ENCODE data around the gene MCM9. TPM values are rescaled to one million over a fixed set of nuclear protein-coding genes. Genes with fewer than 3 reads are reported as not detected.

MCM9 gene
- polyA plus RNA-seq, 4 donors: 3.1 to 18.9 (median 4.4) TPM

DNA sequence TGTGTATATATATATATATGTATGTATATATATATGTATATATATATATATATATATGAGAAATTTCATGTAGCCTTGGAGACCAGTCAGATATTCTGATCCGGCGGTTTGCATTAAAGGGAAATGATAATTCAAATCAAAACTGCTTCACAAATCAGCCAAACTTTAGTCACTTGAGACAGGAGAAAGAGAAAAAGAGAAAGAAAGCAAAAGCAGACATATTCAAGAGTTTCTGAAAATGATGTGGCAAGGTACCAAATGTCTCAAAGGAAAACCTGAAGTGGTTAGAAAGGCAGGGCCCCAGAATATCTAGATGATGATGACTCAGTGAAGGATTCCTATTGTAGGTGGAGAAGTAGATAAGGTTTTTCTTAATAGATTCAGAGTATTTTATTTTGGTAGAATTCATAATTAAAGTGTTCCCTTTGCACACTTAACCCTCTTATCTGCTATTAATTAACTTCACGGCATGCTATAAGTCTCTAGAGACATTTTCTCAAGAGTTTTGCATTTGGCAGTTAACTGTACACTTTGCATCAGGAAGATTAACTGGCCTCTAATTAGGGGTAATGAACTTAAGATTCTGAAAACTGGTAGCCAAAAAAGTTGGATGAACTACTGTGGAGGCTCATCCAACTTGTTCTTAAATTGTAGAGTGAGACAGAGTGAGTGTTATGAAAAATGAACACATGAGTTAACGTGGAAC is 91.1 kb downstream of the MCM9 start:
- DNase-seq (no peak), FAIRE-seq (no peak)
- 71 to 82% (median 71%) methylated on average over 4 of the region's 4 CpGs for WGBS, 3 donors

DNA sequence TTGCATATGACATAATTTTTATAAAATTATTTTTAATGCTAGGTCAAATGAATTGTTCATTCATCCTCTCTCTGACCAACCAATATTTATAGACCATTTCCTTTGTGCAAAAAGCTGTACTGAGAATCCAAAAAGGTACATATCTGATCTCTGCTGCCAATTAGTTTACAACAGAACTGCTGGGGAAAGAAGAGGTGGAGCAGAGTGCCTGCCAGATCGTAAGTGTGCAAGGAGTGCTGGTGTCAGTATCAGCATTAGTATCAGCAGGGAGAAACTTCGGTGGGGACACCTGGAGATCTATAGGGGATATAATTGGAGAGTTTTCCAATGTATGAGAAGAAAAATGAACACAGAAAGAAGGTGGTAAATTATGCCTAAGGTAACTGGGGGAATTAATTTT is 104.3 kb downstream of the MCM9 start:
- DNase-seq (no peak), FAIRE-seq (no peak)
- 81 to 95% (median 88%) methylated on average over 2 of the region's 2 CpGs for WGBS, 3 donors
- H3K9me3 ChIP-seq (ENCODE audit: control insufficient read depth in 2 of 2, insufficient read depth in 1 of 2, low read depth in 1 of 2, low read length in 1 of 2): no peaks in the 10 kb centered on the region
- peaks cover 8 to 14% (median 9%) of the 10 kb centered on the region in 3 donors for H3K36me3 ChIP-seq (ENCODE audit: control insufficient read depth in 3 of 3, insufficient read depth in 2 of 3, low read depth in 1 of 3, low read length in 3 of 3)
- H3K4me3 ChIP-seq (ENCODE audit: low read depth in 1 of 3, low read length in 3 of 3): no peak overlapping the region
- no peak overlapping the region for H3K27ac ChIP-seq (ENCODE audit: low read depth in 1 of 3, low read length in 2 of 3)
- no peaks in the 10 kb centered on the region for H3K27me3 ChIP-seq (ENCODE audit: control insufficient read depth in 3 of 3, insufficient read depth in 3 of 3, low read length in 3 of 3)
- H3K4me1 ChIP-seq (ENCODE audit: control insufficient read depth in 3 of 3, insufficient read depth in 2 of 3, low read depth in 1 of 3, low read length in 2 of 3): no peaks in the 10 kb centered on the region

More for the DNA sequence above, 91.1 kb downstream of the MCM9 start:
- no peak overlapping the region for H3K27ac ChIP-seq (ENCODE audit: low read depth in 1 of 3, low read length in 2 of 3)
- H3K4me1 ChIP-seq (ENCODE audit: control insufficient read depth in 3 of 3, insufficient read depth in 2 of 3, low read depth in 1 of 3, low read length in 2 of 3): no peaks in the 10 kb centered on the region
- H3K4me3 ChIP-seq (ENCODE audit: low read depth in 1 of 3, low read length in 3 of 3): no peak overlapping the region
- peaks cover 0 to 18% of the 10 kb centered on the region in 2 donors for H3K9me3 ChIP-seq (ENCODE audit: control insufficient read depth in 2 of 2, insufficient read depth in 1 of 2, low read depth in 1 of 2, low read length in 1 of 2)
- H3K27me3 ChIP-seq (ENCODE audit: control insufficient read depth in 3 of 3, insufficient read depth in 3 of 3, low read length in 3 of 3): no peaks in the 10 kb centered on the region
- H3K36me3 ChIP-seq (ENCODE audit: control insufficient read depth in 3 of 3, insufficient read depth in 2 of 3, low read depth in 1 of 3, low read length in 3 of 3): peaks cover 0 to 13% (median 0%) of the 10 kb centered on the region in 3 donors

DNA sequence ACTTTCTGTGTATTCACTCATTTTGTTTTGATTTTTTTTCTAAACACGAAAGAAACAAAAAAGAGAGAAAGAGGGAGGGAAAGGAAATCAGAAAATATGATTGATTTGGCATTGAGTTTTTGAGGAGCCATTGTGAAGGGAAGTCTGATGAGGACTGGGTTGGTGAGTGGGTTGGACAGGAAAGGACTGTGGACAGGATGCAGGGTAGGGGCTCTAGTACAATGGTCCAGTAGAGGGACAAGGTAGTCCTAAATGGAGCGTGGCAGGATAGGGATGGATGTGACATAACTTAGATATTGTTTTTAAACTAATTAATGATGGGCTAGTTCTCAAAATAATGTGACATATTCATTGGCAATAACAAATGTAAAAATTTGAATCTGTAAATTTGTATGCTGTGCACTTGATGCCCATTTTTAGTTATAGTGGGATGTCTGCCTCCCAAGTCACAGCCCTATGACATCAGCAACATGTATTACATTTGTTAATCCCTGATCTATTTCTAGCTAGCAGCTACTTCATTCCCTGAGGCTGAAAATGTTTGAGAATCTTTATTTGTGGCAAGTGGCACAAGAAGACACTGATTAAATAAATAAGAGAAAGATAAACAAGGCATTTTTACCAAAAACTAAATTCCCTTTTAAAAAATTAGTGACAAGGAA is 105.0 kb downstream of the MCM9 start:
- H3K9me3 ChIP-seq (ENCODE audit: control insufficient read depth in 2 of 2, insufficient read depth in 1 of 2, low read depth in 1 of 2, low read length in 1 of 2): no peaks in the 10 kb centered on the region
- H3K4me1 ChIP-seq (ENCODE audit: control insufficient read depth in 3 of 3, insufficient read depth in 2 of 3, low read depth in 1 of 3, low read length in 2 of 3): no peaks in the 10 kb centered on the region
- H3K36me3 ChIP-seq (ENCODE audit: control insufficient read depth in 3 of 3, insufficient read depth in 2 of 3, low read depth in 1 of 3, low read length in 3 of 3): peaks cover 12 to 18% (median 13%) of the 10 kb centered on the region in 3 donors
- H3K4me3 ChIP-seq (ENCODE audit: low read depth in 1 of 3, low read length in 3 of 3): no peak overlapping the region
- no peak overlapping the region for H3K27ac ChIP-seq (ENCODE audit: low read depth in 1 of 3, low read length in 2 of 3)
- 88 to 95% (median 90%) methylated on average over 2 of the region's 2 CpGs for WGBS, 3 donors
- H3K27me3 ChIP-seq (ENCODE audit: control insufficient read depth in 3 of 3, insufficient read depth in 3 of 3, low read length in 3 of 3): no peaks in the 10 kb centered on the region
- no peak for DNase-seq
- no peak for FAIRE-seq

- Histone ChIP-seq H3K27me3 (ENCODE audit: control insufficient read depth in 3 of 3, insufficient read depth in 3 of 3, low read length in 3 of 3) (no peaks in the 10 kb centered on the region), H3K4me1 (ENCODE audit: control insufficient read depth in 3 of 3, insufficient read depth in 2 of 3, low read depth in 1 of 3, low read length in 2 of 3) (no peaks in the 10 kb centered on the region), H3K9me3 (ENCODE audit: control insufficient read depth in 2 of 2, insufficient read depth in 1 of 2, low read depth in 1 of 2, low read length in 1 of 2) (peaks cover 0 to 8% of the 10 kb centered on the region in 2 donors), H3K4me3 (ENCODE audit: low read depth in 1 of 3, low read length in 3 of 3) (no peak overlapping the region), H3K36me3 (ENCODE audit: control insufficient read depth in 3 of 3, insufficient read depth in 2 of 3, low read depth in 1 of 3, low read length in 3 of 3) (peaks cover 17 to 35% (median 17%) of the 10 kb centered on the region in 3 donors), H3K27ac (ENCODE audit: low read depth in 1 of 3, low read length in 2 of 3) (no peak overlapping the region)
- FAIRE-seq (no peak), DNase-seq (no peak)
- 91 to 96% (median 96%) methylated on average over 4 of the region's 4 CpGs for WGBS, 3 donors
Observed at GRCh38 chr6:118826096-118826495, 108.9 kb downstream of the MCM9 start.

GRCh38 chr6:118825661-118826060 is 109.3 kb downstream of the MCM9 start:
- Histone ChIP-seq H3K36me3 (ENCODE audit: control insufficient read depth in 3 of 3, insufficient read depth in 2 of 3, low read depth in 1 of 3, low read length in 3 of 3) (peaks cover 17 to 35% (median 17%) of the 10 kb centered on the region in 3 donors), H3K9me3 (ENCODE audit: control insufficient read depth in 2 of 2, insufficient read depth in 1 of 2, low read depth in 1 of 2, low read length in 1 of 2) (peaks cover 0 to 8% of the 10 kb centered on the region in 2 donors), H3K4me3 (ENCODE audit: low read depth in 1 of 3, low read length in 3 of 3) (no peak overlapping the region), H3K27me3 (ENCODE audit: control insufficient read depth in 3 of 3, insufficient read depth in 3 of 3, low read length in 3 of 3) (no peaks in the 10 kb centered on the region), H3K27ac (ENCODE audit: low read depth in 1 of 3, low read length in 2 of 3) (no peak overlapping the region), H3K4me1 (ENCODE audit: control insufficient read depth in 3 of 3, insufficient read depth in 2 of 3, low read depth in 1 of 3, low read length in 2 of 3) (no peaks in the 10 kb centered on the region)
- FAIRE-seq: no peak
- no peak for DNase-seq
- WGBS, 3 donors: 93 to 96% (median 94%) methylated on average over 4 of the region's 4 CpGs

DNA sequence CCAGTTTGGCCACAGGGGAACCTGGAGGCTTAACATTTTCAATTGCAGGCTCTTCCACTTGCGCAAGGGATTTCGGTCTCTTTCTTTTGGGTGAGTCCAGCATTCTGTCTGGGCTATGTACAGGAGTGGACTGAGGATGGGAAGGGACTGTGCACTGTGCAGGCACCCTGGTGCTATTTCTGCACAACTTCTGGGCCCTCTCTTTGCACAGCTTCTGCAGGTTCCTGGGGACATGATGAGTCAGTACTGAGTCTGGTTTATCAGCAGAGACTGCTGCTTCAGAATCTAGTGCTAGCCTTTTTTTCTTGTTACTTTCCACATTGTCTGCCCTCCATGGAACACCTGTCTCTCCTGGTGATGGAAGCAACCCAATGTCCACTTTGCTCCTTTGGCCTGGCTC is 119.5 kb downstream of the MCM9 start:
- WGBS, 3 donors: 96 to 100% (median 98%) methylated on average over 2 of the region's 2 CpGs
- H3K4me3 ChIP-seq (ENCODE audit: low read depth in 1 of 3, low read length in 3 of 3): no peak overlapping the region
- no peaks in the 10 kb centered on the region for H3K9me3 ChIP-seq (ENCODE audit: control insufficient read depth in 2 of 2, insufficient read depth in 1 of 2, low read depth in 1 of 2, low read length in 1 of 2)
- no peak overlapping the region for H3K27ac ChIP-seq (ENCODE audit: low read depth in 1 of 3, low read length in 2 of 3)
- no peaks in the 10 kb centered on the region for H3K27me3 ChIP-seq (ENCODE audit: control insufficient read depth in 3 of 3, insufficient read depth in 3 of 3, low read length in 3 of 3)
- H3K36me3 ChIP-seq (ENCODE audit: control insufficient read depth in 3 of 3, insufficient read depth in 2 of 3, low read depth in 1 of 3, low read length in 3 of 3): peaks cover 0 to 12% (median 12%) of the 10 kb centered on the region in 3 donors
- H3K4me1 ChIP-seq (ENCODE audit: control insufficient read depth in 3 of 3, insufficient read depth in 2 of 3, low read depth in 1 of 3, low read length in 2 of 3): peaks cover 0 to 2% (median 0%) of the 10 kb centered on the region in 3 donors
- DNase-seq (no peak), FAIRE-seq (no peak)

DNA sequence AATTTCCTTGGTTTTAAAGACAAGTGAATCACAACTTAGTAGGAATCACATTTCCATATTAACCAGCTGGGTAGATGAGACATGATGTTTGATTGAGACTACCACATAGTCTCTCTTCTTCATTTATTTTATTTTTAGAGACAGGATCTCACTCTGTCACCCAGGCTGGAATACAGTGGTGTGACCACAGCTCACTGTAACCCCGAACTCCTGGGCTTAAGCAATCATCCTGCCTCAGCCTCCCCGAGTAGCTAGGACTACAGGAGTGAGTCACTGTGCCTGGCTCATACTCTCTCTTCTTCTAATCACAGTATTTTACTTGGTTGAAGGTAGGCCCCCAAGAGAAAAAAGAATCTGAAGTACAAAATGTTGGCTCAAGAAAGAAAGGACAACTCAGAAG is 121.2 kb downstream of the MCM9 start:
- H3K4me3 ChIP-seq (ENCODE audit: low read depth in 1 of 3, low read length in 3 of 3): no peak overlapping the region
- H3K9me3 ChIP-seq (ENCODE audit: control insufficient read depth in 2 of 2, insufficient read depth in 1 of 2, low read depth in 1 of 2, low read length in 1 of 2): no peaks in the 10 kb centered on the region
- no peak for FAIRE-seq
- H3K36me3 ChIP-seq (ENCODE audit: control insufficient read depth in 3 of 3, insufficient read depth in 2 of 3, low read depth in 1 of 3, low read length in 3 of 3): peaks cover 0 to 12% (median 12%) of the 10 kb centered on the region in 3 donors
- H3K27ac ChIP-seq (ENCODE audit: low read depth in 1 of 3, low read length in 2 of 3): no peak overlapping the region
- WGBS, 3 donors: 70 to 74% (median 72%) methylated on average over 2 of the region's 2 CpGs
- DNase-seq: no peak
- H3K4me1 ChIP-seq (ENCODE audit: control insufficient read depth in 3 of 3, insufficient read depth in 2 of 3, low read depth in 1 of 3, low read length in 2 of 3): peaks cover 0 to 2% (median 0%) of the 10 kb centered on the region in 3 donors
- no peaks in the 10 kb centered on the region for H3K27me3 ChIP-seq (ENCODE audit: control insufficient read depth in 3 of 3, insufficient read depth in 3 of 3, low read length in 3 of 3)

DNA sequence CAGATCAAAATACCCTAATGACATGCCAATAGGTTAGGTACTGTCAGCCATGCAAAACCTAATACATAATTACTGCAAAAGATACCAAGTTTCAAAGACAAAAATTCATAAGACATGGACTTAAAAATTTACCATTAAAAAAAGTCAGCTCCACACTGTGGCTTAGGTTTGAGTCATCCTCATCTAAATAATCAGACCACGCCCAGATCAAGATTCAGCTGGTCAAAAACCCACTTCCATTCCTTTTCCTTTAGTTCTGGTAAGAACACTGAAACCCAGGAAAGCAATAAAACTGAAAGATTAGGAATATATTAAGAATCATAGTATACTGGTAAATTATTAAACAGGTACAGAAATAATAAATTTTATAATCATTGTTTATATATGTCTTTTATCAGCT is 122.0 kb downstream of the MCM9 start:
- DNase-seq (peak in 1 of 2 donors; percentile 18), FAIRE-seq (no peak)
- WGBS, 3 donors: 50 to 66% (median 52%) methylated on average over 1 of the region's 1 CpG
- Histone ChIP-seq H3K4me1 (ENCODE audit: control insufficient read depth in 3 of 3, insufficient read depth in 2 of 3, low read depth in 1 of 3, low read length in 2 of 3) (peaks cover 0 to 2% (median 0%) of the 10 kb centered on the region in 3 donors), H3K4me3 (ENCODE audit: low read depth in 1 of 3, low read length in 3 of 3) (no peak overlapping the region), H3K36me3 (ENCODE audit: control insufficient read depth in 3 of 3, insufficient read depth in 2 of 3, low read depth in 1 of 3, low read length in 3 of 3) (peaks cover 0 to 12% (median 12%) of the 10 kb centered on the region in 3 donors), H3K27me3 (ENCODE audit: control insufficient read depth in 3 of 3, insufficient read depth in 3 of 3, low read length in 3 of 3) (no peaks in the 10 kb centered on the region), H3K9me3 (ENCODE audit: control insufficient read depth in 2 of 2, insufficient read depth in 1 of 2, low read depth in 1 of 2, low read length in 1 of 2) (no peaks in the 10 kb centered on the region), H3K27ac (ENCODE audit: low read depth in 1 of 3, low read length in 2 of 3) (no peak overlapping the region)
